Activated naive CD4-positive, alpha-beta T cell treated with anti-CD3 and anti-CD28 coated beads, Interleukin-2, amount 50 U/mL, for 24 hours (primary cell): ENCODE data around the gene ZBTB8A.
A peak's percentile ranks its signal among the peaks of the same experiment; 100 is the strongest.
"Not testable (repeated sequence)": the region's sequence is repeated elsewhere in the genome, so short reads cannot be mapped to it uniquely, and the experiment has no call there.

Experiments used
- H3K27ac Mint-ChIP-seq: one replicate; pipeline ENCODE4 v1.8.0; 2021; ENCODE audit warnings: mild to moderate bottlenecking, mixed read lengths
- H3K27me3 Mint-ChIP-seq: one replicate; pipeline ENCODE4 v1.8.0; 2021; ENCODE audit warnings: mixed read lengths
- H3K36me3 Mint-ChIP-seq: one replicate; pipeline ENCODE4 v1.8.0; 2021; ENCODE audit warnings: mixed read lengths
- H3K4me1 Mint-ChIP-seq: one replicate; pipeline ENCODE4 v1.8.0; 2021; ENCODE audit warnings: mixed read lengths
- H3K4me3 Mint-ChIP-seq: one replicate; pipeline ENCODE4 v1.8.0; 2021; ENCODE audit warnings: mild to moderate bottlenecking, mixed read lengths
- H3K9me3 Mint-ChIP-seq: one replicate; pipeline ENCODE4 v1.8.0; 2021; ENCODE audit warnings: mixed read lengths

ZBTB8A gene

GRCh38 chr1:32521165-32521564, 18.1 kb upstream of the ZBTB8A start:
- peaks cover 4% of the 10 kb centered on the region for H3K4me1 Mint-ChIP-seq
- H3K27me3 Mint-ChIP-seq, result peaks cover 7% of the 10 kb centered on the region
- H3K36me3 Mint-ChIP-seq, result no peaks in the 10 kb centered on the region
- peak overlapping the region; percentile 68 for H3K4me3 Mint-ChIP-seq
- H3K27ac Mint-ChIP-seq, result no peak overlapping the region
- no peaks in the 10 kb centered on the region for H3K9me3 Mint-ChIP-seq

- Mint-ChIP-seq H3K27me3 (peaks cover 7% of the 10 kb centered on the region), H3K4me3 (no peak overlapping the region), H3K4me1 (peaks cover 4% of the 10 kb centered on the region), H3K9me3 (no peaks in the 10 kb centered on the region), H3K27ac (no peak overlapping the region), H3K36me3 (no peaks in the 10 kb centered on the region)
Observed at GRCh38 chr1:32525053-32525452, 14.2 kb upstream of the ZBTB8A start.

- Mint-ChIP-seq H3K27ac (no peak overlapping the region), H3K9me3 (no peaks in the 10 kb centered on the region), H3K27me3 (peaks cover 7% of the 10 kb centered on the region), H3K4me1 (no peaks in the 10 kb centered on the region), H3K4me3 (no peak overlapping the region), H3K36me3 (no peaks in the 10 kb centered on the region)
Observed at GRCh38 chr1:32525661-32526444, 13.4 kb upstream of the ZBTB8A start.

GRCh38 chr1:32528550-32528949, 10.7 kb upstream of the ZBTB8A start:
- not testable (repeated sequence) for H3K9me3 Mint-ChIP-seq, H3K27me3 Mint-ChIP-seq, H3K4me3 Mint-ChIP-seq, H3K27ac Mint-ChIP-seq, H3K4me1 Mint-ChIP-seq, H3K36me3 Mint-ChIP-seq

GRCh38 chr1:32533792-32534327, 5.4 kb upstream of the ZBTB8A start:
- H3K36me3 Mint-ChIP-seq, result no peaks in the 10 kb centered on the region
- H3K27me3 Mint-ChIP-seq, result peaks cover 19% of the 10 kb centered on the region
- no peaks in the 10 kb centered on the region for H3K9me3 Mint-ChIP-seq
- no peak overlapping the region for H3K27ac Mint-ChIP-seq
- H3K4me3 Mint-ChIP-seq, result no peak overlapping the region
- H3K4me1 Mint-ChIP-seq, result no peaks in the 10 kb centered on the region

GRCh38 chr1:32536117-32536516, 3.1 kb upstream of the ZBTB8A start:
- H3K9me3 Mint-ChIP-seq, result no peaks in the 10 kb centered on the region
- peaks cover 32% of the 10 kb centered on the region for H3K27me3 Mint-ChIP-seq
- no peaks in the 10 kb centered on the region for H3K36me3 Mint-ChIP-seq
- no peak overlapping the region for H3K27ac Mint-ChIP-seq
- H3K4me3 Mint-ChIP-seq, result no peak overlapping the region
- peaks cover 6% of the 10 kb centered on the region for H3K4me1 Mint-ChIP-seq

GRCh38 chr1:32536764-32537163, 2.5 kb upstream of the ZBTB8A start:
- Mint-ChIP-seq H3K4me3 (no peak overlapping the region), H3K4me1 (peaks cover 6% of the 10 kb centered on the region), H3K27ac (no peak overlapping the region), H3K27me3 (peaks cover 39% of the 10 kb centered on the region), H3K36me3 (peaks cover 1% of the 10 kb centered on the region), H3K9me3 (no peaks in the 10 kb centered on the region)

- H3K4me1 Mint-ChIP-seq, result peaks cover 6% of the 10 kb centered on the region
- H3K4me3 Mint-ChIP-seq, result peak overlapping the region; percentile 89
- H3K27me3 Mint-ChIP-seq, result peaks cover 48% of the 10 kb centered on the region
- H3K27ac Mint-ChIP-seq, result peak overlapping the region; percentile 38
- no peaks in the 10 kb centered on the region for H3K9me3 Mint-ChIP-seq
- H3K36me3 Mint-ChIP-seq, result peaks cover 1% of the 10 kb centered on the region
Observed at GRCh38 chr1:32539584-32540571, 651 bp downstream of the ZBTB8A start.

- peak overlapping the region; percentile 89 for H3K4me3 Mint-ChIP-seq
- peaks cover 1% of the 10 kb centered on the region for H3K36me3 Mint-ChIP-seq
- peaks cover 46% of the 10 kb centered on the region for H3K27me3 Mint-ChIP-seq
- H3K27ac Mint-ChIP-seq, result no peak overlapping the region
- H3K9me3 Mint-ChIP-seq, result no peaks in the 10 kb centered on the region
- peaks cover 6% of the 10 kb centered on the region for H3K4me1 Mint-ChIP-seq
Observed at GRCh38 chr1:32540605-32541004, 1.4 kb downstream of the ZBTB8A start.

GRCh38 chr1:32541064-32541566, 1.9 kb downstream of the ZBTB8A start:
- Mint-ChIP-seq H3K4me3 (no peak overlapping the region), H3K9me3 (no peaks in the 10 kb centered on the region), H3K36me3 (peaks cover 1% of the 10 kb centered on the region), H3K27ac (no peak overlapping the region), H3K4me1 (peaks cover 6% of the 10 kb centered on the region), H3K27me3 (peaks cover 48% of the 10 kb centered on the region)

- Mint-ChIP-seq H3K4me3 (no peak overlapping the region), H3K27ac (no peak overlapping the region), H3K36me3 (no peaks in the 10 kb centered on the region)
Observed at GRCh38 chr1:32546611-32547010, 7.4 kb downstream of the ZBTB8A start.

GRCh38 chr1:32549616-32550015, 10.4 kb downstream of the ZBTB8A start:
- Mint-ChIP-seq H3K4me3 (no peak overlapping the region), H3K27ac (no peak overlapping the region)

More at GRCh38 chr1:32546611-32547010, 7.4 kb downstream of the ZBTB8A start:
- Mint-ChIP-seq H3K9me3 (no peaks in the 10 kb centered on the region), H3K27me3 (peaks cover 15% of the 10 kb centered on the region), H3K4me1 (no peaks in the 10 kb centered on the region)

GRCh38 chr1:32554288-32554687, 15.1 kb downstream of the ZBTB8A start:
- Mint-ChIP-seq H3K4me1 (no peaks in the 10 kb centered on the region), H3K4me3 (no peak overlapping the region), H3K27me3 (no peaks in the 10 kb centered on the region), H3K27ac (no peak overlapping the region), H3K36me3 (no peaks in the 10 kb centered on the region), H3K9me3 (no peaks in the 10 kb centered on the region)

More at GRCh38 chr1:32549616-32550015, 10.4 kb downstream of the ZBTB8A start:
- Mint-ChIP-seq H3K36me3 (no peaks in the 10 kb centered on the region), H3K9me3 (no peaks in the 10 kb centered on the region), H3K27me3 (peaks cover 4% of the 10 kb centered on the region), H3K4me1 (no peaks in the 10 kb centered on the region)

GRCh38 chr1:32557035-32557434, 17.8 kb downstream of the ZBTB8A start:
- H3K27me3 Mint-ChIP-seq, H3K36me3 Mint-ChIP-seq, H3K4me3 Mint-ChIP-seq, H3K9me3 Mint-ChIP-seq, H3K27ac Mint-ChIP-seq, H3K4me1 Mint-ChIP-seq: not testable (repeated sequence)

- Mint-ChIP-seq H3K27me3 (no peaks in the 10 kb centered on the region), H3K9me3 (no peaks in the 10 kb centered on the region), H3K36me3 (no peaks in the 10 kb centered on the region), H3K4me1 (no peaks in the 10 kb centered on the region), H3K4me3 (no peak overlapping the region), H3K27ac (no peak overlapping the region)
Observed at GRCh38 chr1:32557812-32558211, 18.6 kb downstream of the ZBTB8A start.
